22Rv1 (cell line): ENCODE data around the gene SENP7.

ENCODE experiments used
- H3K27ac ChIP-seq: fragments of 450-650 bp; 2 replicates; pipeline ENCODE4 v1.5.1; 2017
- ZFX ChIP-seq: fragments of 450-650 bp; IDR thresholded peaks from 2 replicates; pipeline ENCODE4 v1.6.1; 2017; ENCODE audit warnings: antibody characterized with exemption, borderline replicate concordance
- TF ChIP-seq, protein P1 (sequence below): fragments of 450-650 bp; IDR thresholded peaks from 2 replicates; pipeline ENCODE4 v1.5.1; 2017; ENCODE audit warnings: mild to moderate bottlenecking

Gene SENP7

DNA sequence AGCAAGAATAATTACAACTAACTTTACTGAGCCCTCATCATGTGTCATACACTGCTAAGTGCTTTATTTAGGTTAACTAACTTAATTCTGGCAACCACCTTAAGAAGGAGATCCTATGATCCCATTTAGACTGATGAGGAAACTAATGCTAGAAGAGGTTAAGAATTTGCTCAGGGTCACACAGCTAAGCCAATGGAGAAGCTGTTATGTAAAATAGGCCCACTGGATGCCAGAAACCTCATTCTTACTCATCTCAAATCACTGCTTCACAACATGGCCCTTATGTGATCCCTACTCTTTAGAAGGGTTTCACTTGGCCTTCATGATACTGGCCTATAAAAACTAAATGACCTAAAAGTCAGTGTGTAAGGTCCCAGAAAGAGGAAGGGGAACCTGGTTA is 233.8 kb downstream of the SENP7 start:
- no peak for TF ChIP-seq ZFX
- TF ChIP-seq, protein P1, sequence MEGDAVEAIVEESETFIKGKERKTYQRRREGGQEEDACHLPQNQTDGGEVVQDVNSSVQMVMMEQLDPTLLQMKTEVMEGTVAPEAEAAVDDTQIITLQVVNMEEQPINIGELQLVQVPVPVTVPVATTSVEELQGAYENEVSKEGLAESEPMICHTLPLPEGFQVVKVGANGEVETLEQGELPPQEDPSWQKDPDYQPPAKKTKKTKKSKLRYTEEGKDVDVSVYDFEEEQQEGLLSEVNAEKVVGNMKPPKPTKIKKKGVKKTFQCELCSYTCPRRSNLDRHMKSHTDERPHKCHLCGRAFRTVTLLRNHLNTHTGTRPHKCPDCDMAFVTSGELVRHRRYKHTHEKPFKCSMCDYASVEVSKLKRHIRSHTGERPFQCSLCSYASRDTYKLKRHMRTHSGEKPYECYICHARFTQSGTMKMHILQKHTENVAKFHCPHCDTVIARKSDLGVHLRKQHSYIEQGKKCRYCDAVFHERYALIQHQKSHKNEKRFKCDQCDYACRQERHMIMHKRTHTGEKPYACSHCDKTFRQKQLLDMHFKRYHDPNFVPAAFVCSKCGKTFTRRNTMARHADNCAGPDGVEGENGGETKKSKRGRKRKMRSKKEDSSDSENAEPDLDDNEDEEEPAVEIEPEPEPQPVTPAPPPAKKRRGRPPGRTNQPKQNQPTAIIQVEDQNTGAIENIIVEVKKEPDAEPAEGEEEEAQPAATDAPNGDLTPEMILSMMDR: no peak
- H3K27ac ChIP-seq: no peak overlapping the region

DNA sequence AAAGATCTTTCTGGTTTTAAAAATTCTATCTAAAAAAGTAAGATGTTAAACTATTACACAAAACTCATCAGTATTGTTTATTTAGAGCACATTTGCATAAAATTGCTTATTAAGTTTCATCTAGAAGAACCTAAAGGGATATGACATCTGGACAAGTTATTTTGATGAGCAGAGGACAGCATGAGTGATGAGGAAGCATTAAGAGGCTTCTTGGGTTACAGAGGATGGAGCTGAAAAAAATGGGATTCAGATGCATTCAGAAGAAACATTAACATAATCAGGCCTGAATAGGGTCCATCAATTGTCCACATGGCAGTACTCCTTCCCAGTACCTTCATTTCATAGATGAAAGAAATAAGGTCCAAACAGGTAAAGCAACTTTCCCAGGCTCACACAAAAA is 234.3 kb downstream of the SENP7 start:
- no peak overlapping the region for H3K27ac ChIP-seq
- TF ChIP-seq ZFX: no peak
- TF ChIP-seq, protein P1: no peak
